ENCODE results near the gene ZNF423. TPM values are rescaled to one million over a fixed set of nuclear protein-coding genes. Genes with fewer than 3 reads are reported as not detected.

ZNF423 gene
- total RNA-seq, 4 donors from 2014 or later: 1.4 to 20.6 (median 4.7) TPM

- no peak for DNase-seq
- H3K4me1 ChIP-seq: no peaks in the 10 kb centered on the region
- H3K36me3 ChIP-seq: no peaks in the 10 kb centered on the region
- no peak overlapping the region for H3K4me3 ChIP-seq
- H3K27ac ChIP-seq: no peak overlapping the region
- no peaks in the 10 kb centered on the region for H3K27me3 ChIP-seq
- TF ChIP-seq CTCF (IDR thresholded peaks at IDR 0.05): no peak
- TF ChIP-seq POLR2A (IDR thresholded peaks at IDR 0.05): no peak
- no peaks in the 10 kb centered on the region for H3K9me3 ChIP-seq
Measured at GRCh38 chr16:49786926-49787557, 68.9 kb downstream of the ZNF423 start.

GRCh38 chr16:49785970-49786369, 69.9 kb downstream of the ZNF423 start:
- no peaks in the 10 kb centered on the region for H3K36me3 ChIP-seq
- TF ChIP-seq POLR2A (IDR thresholded peaks at IDR 0.05): no peak

GRCh38 chr16:49782405-49782804, 73.5 kb downstream of the ZNF423 start:
- no peak for DNase-seq
- no peaks in the 10 kb centered on the region for H3K27me3 ChIP-seq
- H3K4me1 ChIP-seq: no peaks in the 10 kb centered on the region
- TF ChIP-seq CTCF (IDR thresholded peaks at IDR 0.05): no peak
- TF ChIP-seq POLR2A (IDR thresholded peaks at IDR 0.05): no peak
- H3K9me3 ChIP-seq: no peaks in the 10 kb centered on the region
- no peak overlapping the region for H3K4me3 ChIP-seq
- no peaks in the 10 kb centered on the region for H3K36me3 ChIP-seq
- no peak overlapping the region for H3K27ac ChIP-seq

More at GRCh38 chr16:49785970-49786369, 69.9 kb downstream of the ZNF423 start:
- Histone ChIP-seq H3K27ac (no peak overlapping the region), H3K27me3 (no peaks in the 10 kb centered on the region), H3K4me1 (no peaks in the 10 kb centered on the region), H3K4me3 (no peak overlapping the region), H3K9me3 (no peaks in the 10 kb centered on the region)
- DNase-seq: no peak

GRCh38 chr16:49781401-49781800, 74.5 kb downstream of the ZNF423 start:
- Histone ChIP-seq H3K27me3 (no peaks in the 10 kb centered on the region), H3K4me3 (no peak overlapping the region), H3K27ac (no peak overlapping the region), H3K9me3 (no peaks in the 10 kb centered on the region), H3K36me3 (no peaks in the 10 kb centered on the region), H3K4me1 (no peaks in the 10 kb centered on the region)
- no peak for TF ChIP-seq CTCF (IDR thresholded peaks at IDR 0.05)
- no peak for TF ChIP-seq POLR2A (IDR thresholded peaks at IDR 0.05)
- DNase-seq: no peak

GRCh38 chr16:49780433-49780832, 75.5 kb downstream of the ZNF423 start:
- TF ChIP-seq CTCF (IDR thresholded peaks at IDR 0.05): no peak
- TF ChIP-seq POLR2A (IDR thresholded peaks at IDR 0.05): no peak
- DNase-seq: no peak
- no peak overlapping the region for H3K27ac ChIP-seq
- no peaks in the 10 kb centered on the region for H3K36me3 ChIP-seq
- H3K4me3 ChIP-seq: no peak overlapping the region
- H3K4me1 ChIP-seq: no peaks in the 10 kb centered on the region
- no peaks in the 10 kb centered on the region for H3K9me3 ChIP-seq
- H3K27me3 ChIP-seq: no peaks in the 10 kb centered on the region

GRCh38 chr16:49779979-49780378, 75.9 kb downstream of the ZNF423 start:
- no peaks in the 10 kb centered on the region for H3K9me3 ChIP-seq
- no peaks in the 10 kb centered on the region for H3K4me1 ChIP-seq
- no peaks in the 10 kb centered on the region for H3K36me3 ChIP-seq
- no peak for DNase-seq
- TF ChIP-seq POLR2A (IDR thresholded peaks at IDR 0.05) (no peak), CTCF (IDR thresholded peaks at IDR 0.05) (no peak)
- no peak overlapping the region for H3K4me3 ChIP-seq
- no peak overlapping the region for H3K27ac ChIP-seq
- H3K27me3 ChIP-seq: no peaks in the 10 kb centered on the region

Measured in Peyer's patch (tissue), 4 donors.